ENCODE results near the gene MGMT.

- no peak for TF ChIP-seq CTCF (IDR thresholded peaks at IDR 0.05; ENCODE audit: borderline replicate concordance, extremely low read depth, low read length, poor library complexity, severe bottlenecking)
- no peak for TF ChIP-seq EZH2 (IDR thresholded peaks at IDR 0.05; ENCODE audit: borderline replicate concordance, low read depth, low read length, severe bottlenecking)
Measured at GRCh38 chr10:129598413-129598812, 131.4 kb downstream of the MGMT start.
